B cell (primary cell): Measurements from ENCODE around the gene HLA-B. TPM values are rescaled to one million over a fixed set of nuclear protein-coding genes. Genes with fewer than 3 reads are reported as not detected.

ENCODE experiments used
- ATAC-seq: fragments of 200-7000 bp; cut with Tn5 transposase; one replicate; pipeline ENCODE4 v1.10.0; 2021; ENCODE audit warnings: low read depth, mild to moderate bottlenecking, moderate number of reproducible peaks, moderate library complexity
- CTCF ChIA-PET: fragments of 350-600 bp; sonication (Branson Sonifier 250); formaldehyde crosslinking; loops from one replicate; lab custom pipeline; 2021; ENCODE audit warnings: antibody characterized with exemption, inconsistent platforms; lab: Charles Lee
- POLR2A ChIA-PET: fragments of 350-600 bp; sonication (Branson Sonifier 250); formaldehyde crosslinking; loops from one replicate; lab custom pipeline; 2021; ENCODE audit warnings: antibody characterized with exemption; lab: Charles Lee
- DNase-seq: peaks from one replicate; pipeline ENCODE4 v3.0.0; 2013
- H2AFZ ChIP-seq: 2 replicates; pipeline ENCODE4 v1.6.1; 2012; ENCODE audit warnings: mild to moderate bottlenecking, low read depth, low read length; ENCODE audit not compliant: insufficient read depth, poor library complexity, severe bottlenecking
- H3K27ac ChIP-seq, 2 donors: 1 replicate in 1 of 2; 2 replicates in 1 of 2; pipeline ENCODE4 v1.5.1; 2012 to 2013; ENCODE audit warnings: low read length in 2 of 2, mild to moderate bottlenecking in 2 of 2, moderate library complexity in 1 of 2
- H3K27me3 ChIP-seq, 4 experiments: fragments of 200-600 bp in 1 of 4; sonication (generic) in 1 of 4; replicated peaks in 1 of 4; 1 replicate in 2 of 4; 2 replicates in 2 of 4; pipeline versions ENCODE4 v1.6.1 to v1.7.0; 2013 to 2016; ENCODE audit warnings: low read length in 3 of 4, mild to moderate bottlenecking in 2 of 4, mixed read lengths in 1 of 4, moderate library complexity in 1 of 4; ENCODE audit not compliant: insufficient read depth in 4 of 4, control insufficient read depth in 3 of 4; ENCODE audit errors: control extremely low read depth in 1 of 4
- H3K36me3 ChIP-seq, 2 experiments: replicated peaks in 1 of 2; 1 replicate in 1 of 2; 2 replicates in 1 of 2; pipeline versions ENCODE4 v1.6.1 to v1.7.1; 2013; ENCODE audit warnings: low read length in 1 of 2; ENCODE audit not compliant: insufficient read depth in 2 of 2, control insufficient read depth in 1 of 2; ENCODE audit errors: control extremely low read depth in 1 of 2, extremely low read depth in 1 of 2
- H3K4me1 ChIP-seq, 2 donors: fragments of 200-600 bp in 1 of 2; sonication (generic) in 1 of 2; 1 replicate in 1 of 2; 2 replicates in 1 of 2; pipeline versions ENCODE4 v1.5.1 to v1.6.1; 2013 to 2017; ENCODE audit warnings: low read length in 2 of 2; ENCODE audit not compliant: control insufficient read depth in 2 of 2, insufficient read depth in 2 of 2
- H3K4me2 ChIP-seq: replicated peaks from 2 replicates; pipeline ENCODE3; 2012; ENCODE audit warnings: mild to moderate bottlenecking, low read depth, low read length; ENCODE audit not compliant: poor library complexity, severe bottlenecking
- H3K4me3 ChIP-seq, 5 experiments: fragments of 200-600 bp in 1 of 5; sonication (generic) in 1 of 5; 1 replicate in 3 of 5; 2 replicates in 2 of 5; pipeline versions ENCODE4 v1.5.1 to v1.7.0; 2011 to 2016; ENCODE audit warnings: low read length in 4 of 5, mild to moderate bottlenecking in 4 of 5, low read depth in 2 of 5, control low read depth in 1 of 5, moderate library complexity in 1 of 5; ENCODE audit not compliant: insufficient read depth in 1 of 5; ENCODE audit errors: control extremely low read depth in 1 of 5, extremely low read depth in 1 of 5
- H3K79me2 ChIP-seq: fragments of 200-600 bp; sonication (generic); one replicate; pipeline ENCODE4 v1.6.0; 2016; ENCODE audit warnings: low read length; ENCODE audit not compliant: control insufficient read depth, insufficient read depth
- H3K9ac ChIP-seq: fragments of 200-600 bp; sonication (generic); 2 replicates; pipeline ENCODE4 v1.6.1; 2017; ENCODE audit warnings: mild to moderate bottlenecking, low read length, moderate library complexity
- H3K9me3 ChIP-seq, 3 donors: one replicate each; pipeline versions ENCODE4 v1.6.1 to v1.7.1; 2013; ENCODE audit warnings: low read length in 2 of 3; ENCODE audit not compliant: control insufficient read depth in 2 of 3, insufficient read depth in 1 of 3; ENCODE audit errors: control extremely low read depth in 1 of 3
- H4K20me1 ChIP-seq: 2 replicates; pipeline ENCODE4 v1.6.0; 2012; ENCODE audit warnings: mild to moderate bottlenecking, low read length; ENCODE audit not compliant: insufficient read depth, control insufficient read depth, poor library complexity, severe bottlenecking
- H3K27ac Mint-ChIP-seq: one replicate; pipeline ENCODE4 v1.8.0; 2021; ENCODE audit warnings: mixed read lengths
- H3K27me3 Mint-ChIP-seq: one replicate; pipeline ENCODE4 v1.8.0; 2021; ENCODE audit warnings: mixed read lengths
- H3K4me1 Mint-ChIP-seq: one replicate; pipeline ENCODE4 v1.8.0; 2021; ENCODE audit warnings: mixed read lengths
- H3K4me3 Mint-ChIP-seq: one replicate; pipeline ENCODE4 v1.8.0; 2021; ENCODE audit warnings: mixed read lengths
- H3K9me3 Mint-ChIP-seq: one replicate; pipeline ENCODE4 v1.8.0; 2022; ENCODE audit warnings: mixed read lengths; ENCODE audit not compliant: insufficient read depth
- CTCF ChIP-seq: fragments of 200-600 bp; IDR thresholded peaks from one replicate; pipeline ENCODE4 v1.8.0; 2022; ENCODE audit warnings: antibody characterized with exemption, mild to moderate bottlenecking
- EZH2 ChIP-seq: IDR thresholded peaks from 2 replicates; pipeline ENCODE4 v1.6.1; 2012; ENCODE audit warnings: borderline replicate concordance, low read depth, mild to moderate bottlenecking, moderate library complexity, low read length; ENCODE audit not compliant: insufficient read depth, poor library complexity, severe bottlenecking
- WGBS: methylation state at CpG from one replicate; pipeline ENCODE4 v1.1.5; 2013; ENCODE audit warnings: missing lambda C conversion rate; ENCODE audit not compliant: insufficient coverage; 5-methylcytosine and 5-hydroxymethylcytosine counted together
- intact Hi-C: fragments of 100-400 bp; cut with micrococcal nuclease; formaldehyde crosslinking; loops from one replicate; pipeline ENCODE4 v1.10.0; 2022
- polyA plus RNA-seq: library from polyadenylated mRNA; depleted of rRNA; stranded (reverse); fragments of >200 nt; gene quantifications from 2 replicates; pipeline ENCODE4 v1.2.3, GENCODE V29; 2012
- total RNA-seq, 2 donors: library from RNA; stranded (reverse); fragments of 120-200 nt in 1 of 2; gene quantifications; 1 replicate in 1 of 2; 2 replicates in 1 of 2; pipeline versions ENCODE4 v1.2.3 to v1.2.4, GENCODE V29; 2013 to 2022

Gene HLA-B
- total and polyA plus RNA-seq, 2 donors (not counting 1 experiment from before 2014, with no cell fraction given) = 4,028 to 7,345 TPM

GRCh38 chr6:31378062-31378720 is 21.2 kb upstream of the HLA-B start:
- Mint-ChIP-seq H3K27ac (no peak overlapping the region), H3K9me3 (no peaks in the 10 kb centered on the region), H3K4me1 (no peaks in the 10 kb centered on the region), H3K4me3 (no peak overlapping the region), H3K27me3 (peaks cover 22% of the 10 kb centered on the region)
- Histone ChIP-seq H3K9me3 (no peaks in the 10 kb centered on the region), H3K27ac (no peak overlapping the region), H3K4me1 (no peaks in the 10 kb centered on the region), H3K4me3 (no peak overlapping the region), H3K36me3 (no peaks in the 10 kb centered on the region), H4K20me1 (no peaks in the 10 kb centered on the region), H3K4me2 (no peak overlapping the region), H3K79me2 (no peaks in the 10 kb centered on the region), H3K27me3 (peaks cover 0 to 27% (median 10%) of the 10 kb centered on the region in 4 experiments), H2AFZ (no peak overlapping the region), H3K9ac (no peak overlapping the region)
- POLR2A ChIA-PET = no interaction called here
- CTCF ChIA-PET = interaction anchor here (9.4 kb wide), 1 partner anchor 12 kb away, joined by 60 read pairs; no protein-coding TSS in a partner anchor
- TF ChIP-seq CTCF (no peak), EZH2 (no peak)
- ATAC-seq (no peak), DNase-seq (no peak)
- WGBS = 63% methylated on average over 6 of the region's 9 CpGs
- intact Hi-C loops = no loop called here

- no peak overlapping the region for H3K27ac ChIP-seq
- intact Hi-C loops = no loop called here
- WGBS = 71% methylated on average over 2 of the region's 4 CpGs
- Mint-ChIP-seq H3K27me3 (peaks cover 22% of the 10 kb centered on the region), H3K27ac (no peak overlapping the region), H3K4me3 (no peak overlapping the region), H3K9me3 (no peaks in the 10 kb centered on the region), H3K4me1 (no peaks in the 10 kb centered on the region)
- no peak for TF ChIP-seq EZH2
- TF ChIP-seq CTCF = no peak
- H3K4me3 ChIP-seq = no peak overlapping the region
- DNase-seq (no peak), ATAC-seq (no peak)
- no peaks in the 10 kb centered on the region for H3K36me3 ChIP-seq
- no peaks in the 10 kb centered on the region for H3K4me1 ChIP-seq
- H3K27me3 ChIP-seq = peaks cover 0 to 27% (median 10%) of the 10 kb centered on the region in 4 experiments
- ChIA-PET POLR2A (interaction anchor here (0.7 kb wide), 1 partner anchor 677 kb away, joined by 7 read pairs; no protein-coding TSS in a partner anchor), CTCF (interaction anchor here (1.0 to 9.4 kb wide), 4 partner anchors 10 to 240 kb away, joined by 3 to 60 read pairs (median 6); no protein-coding TSS in a partner anchor)
- H4K20me1 ChIP-seq = no peaks in the 10 kb centered on the region
- H3K4me2 ChIP-seq = no peak overlapping the region
- H3K9me3 ChIP-seq = no peaks in the 10 kb centered on the region
- H3K9ac ChIP-seq = no peak overlapping the region
- H3K79me2 ChIP-seq = no peaks in the 10 kb centered on the region
- no peak overlapping the region for H2AFZ ChIP-seq
These were observed 20.1 kb upstream of the HLA-B start for GRCh38 chr6:31377029-31377428.
